WTC11 (cell line): ENCODE data around the gene VKORC1. TPM values are rescaled to one million over a fixed set of nuclear protein-coding genes. Genes with fewer than 3 reads are reported as not detected.

Source experiments
- ATF1 ChIP-seq: sonication (generic); formaldehyde crosslinking; IDR thresholded peaks from 2 replicates; pipeline ENCODE4 v1.8.1; 2023; ENCODE audit warnings: mild to moderate bottlenecking, moderate library complexity, missing genetic modification reagents
- ETV6 ChIP-seq: sonication (generic); formaldehyde crosslinking; IDR thresholded peaks from 2 replicates; pipeline ENCODE4 v1.8.1; 2022; ENCODE audit warnings: mild to moderate bottlenecking, missing genetic modification reagents
- HMGA2 ChIP-seq: fragments of 250-450 bp; sonication (Bioruptor Pico); IDR thresholded peaks from 2 replicates; pipeline ENCODE4 v1.4.0; 2021; ENCODE audit warnings: mild to moderate bottlenecking, moderate library complexity
- MXD4 ChIP-seq: fragments of 250-450 bp; sonication (Bioruptor Pico); IDR thresholded peaks from 2 replicates; pipeline ENCODE4 v1.8.0; 2021; ENCODE audit warnings: mild to moderate bottlenecking, moderate library complexity, borderline replicate concordance
- NFATC4 ChIP-seq: fragments of 250-450 bp; sonication (Bioruptor Pico); IDR thresholded peaks from 2 replicates; pipeline ENCODE4 v1.9.0; 2021; ENCODE audit warnings: mild to moderate bottlenecking
- SMAD3 ChIP-seq: sonication (generic); formaldehyde crosslinking; IDR thresholded peaks from 2 replicates; pipeline ENCODE4 v1.8.0; 2022; ENCODE audit warnings: missing genetic modification reagents, mild to moderate bottlenecking, borderline replicate concordance
- TEAD1 ChIP-seq: sonication (generic); formaldehyde crosslinking; IDR thresholded peaks from 2 replicates; pipeline ENCODE4 v1.8.0; 2022; ENCODE audit warnings: mild to moderate bottlenecking, missing genetic modification reagents
- ZNF121 ChIP-seq: sonication (generic); formaldehyde crosslinking; IDR thresholded peaks from 2 replicates; pipeline ENCODE4 v1.8.0; 2023; ENCODE audit warnings: missing genetic modification reagents
- ZNF138 ChIP-seq: sonication (generic); formaldehyde crosslinking; conservative IDR thresholded peaks from 2 replicates; pipeline ENCODE4 v1.8.1; 2022; ENCODE audit warnings: mild to moderate bottlenecking, moderate library complexity, missing genetic modification reagents
- ZNF219 ChIP-seq: sonication (generic); formaldehyde crosslinking; IDR thresholded peaks from 2 replicates; pipeline ENCODE4 v1.8.0; 2023; ENCODE audit warnings: missing genetic modification reagents, mild to moderate bottlenecking, borderline replicate concordance
- ZNF263 ChIP-seq: sonication (generic); formaldehyde crosslinking; IDR thresholded peaks from 2 replicates; pipeline ENCODE4 v1.8.1; 2022; ENCODE audit warnings: low read depth, mild to moderate bottlenecking, moderate library complexity, missing genetic modification reagents
- ZNF671 ChIP-seq: fragments of 250-450 bp; sonication (Bioruptor Pico); IDR thresholded peaks from 2 replicates; pipeline ENCODE4 v1.8.0; 2021; ENCODE audit warnings: mild to moderate bottlenecking
- total RNA-seq: library from RNA; stranded (reverse); gene quantifications from 3 replicates; pipeline ENCODE4 v1.2.3, GENCODE V29; 2021
- TF ChIP-seq, protein P1 (sequence below): sonication (generic); formaldehyde crosslinking; conservative IDR thresholded peaks from 2 replicates; pipeline ENCODE4 v1.8.1; 2023; ENCODE audit warnings: mild to moderate bottlenecking, low read depth, missing genetic modification reagents, moderate library complexity
- TF ChIP-seq, protein P2 (sequence below): sonication (generic); formaldehyde crosslinking; IDR thresholded peaks from 2 replicates; pipeline ENCODE4 v1.8.0; 2022; ENCODE audit warnings: missing genetic modification reagents
- TF ChIP-seq, protein P3 (sequence below): sonication (generic); formaldehyde crosslinking; conservative IDR thresholded peaks from 2 replicates; pipeline ENCODE4 v1.8.1; 2022; ENCODE audit warnings: mild to moderate bottlenecking, missing genetic modification reagents
- TF ChIP-seq, protein P4 (sequence below): fragments of 250-450 bp; sonication (Bioruptor Pico); conservative IDR thresholded peaks from 2 replicates; pipeline ENCODE4 v1.9.0; 2021; ENCODE audit warnings: mild to moderate bottlenecking
- TF ChIP-seq, protein P5 (sequence below): fragments of 250-450 bp; sonication (Bioruptor Pico); IDR thresholded peaks from 2 replicates; pipeline ENCODE4 v2.1.2; 2022; ENCODE audit warnings: mild to moderate bottlenecking, moderate library complexity
- TF ChIP-seq, protein P6 (sequence below): fragments of 250-450 bp; sonication (Bioruptor Pico); IDR thresholded peaks from 2 replicates; pipeline ENCODE4 v1.9.0; 2021; ENCODE audit warnings: mild to moderate bottlenecking, borderline replicate concordance

VKORC1 gene
- total RNA-seq, 1 experiment from 2014 or later: 85.7 TPM

DNA sequence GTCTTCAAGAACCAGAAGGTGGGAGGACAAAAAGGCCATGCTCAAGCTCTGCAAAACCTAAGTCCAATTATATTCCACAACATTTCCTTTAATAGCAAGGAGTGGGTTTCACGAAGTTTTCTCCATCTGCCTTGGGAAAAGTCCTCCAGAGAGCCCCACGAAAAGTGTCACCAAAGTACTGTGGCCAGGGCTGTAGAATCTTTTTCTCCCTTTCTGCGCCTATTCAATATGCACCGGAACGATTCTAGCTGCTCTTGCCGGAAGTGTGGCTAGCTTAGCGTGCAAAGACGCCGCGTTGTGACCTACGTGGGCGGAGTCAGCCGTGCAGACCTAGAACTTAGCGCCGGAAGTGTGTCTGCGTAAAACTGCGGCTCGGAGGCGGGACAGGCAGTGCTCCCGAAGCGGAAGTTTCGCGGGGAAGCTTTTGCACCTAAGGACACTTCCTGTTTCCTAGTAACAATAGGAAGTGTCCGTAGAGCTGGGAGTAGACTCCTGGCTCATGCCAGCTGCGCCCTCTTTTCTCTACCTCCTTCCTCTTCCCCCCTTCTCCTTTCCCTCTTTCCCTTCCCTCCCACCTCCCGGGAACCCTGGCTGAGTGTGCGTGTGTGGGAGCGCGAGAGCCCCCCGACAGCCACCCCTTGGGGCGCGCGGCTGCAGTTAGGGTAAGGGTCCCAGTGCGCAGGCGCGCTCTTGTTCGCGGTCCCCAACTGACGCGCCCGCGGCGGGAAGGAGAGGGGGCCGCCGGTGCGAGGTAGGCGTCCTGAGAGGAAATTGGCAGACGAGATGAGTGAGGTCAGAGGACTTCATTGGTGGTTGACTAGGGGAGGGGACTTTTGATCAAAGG, 20.4 kb downstream of the VKORC1 start, which contains the start of the genes ZNF646 and ZNF668 (continued):
- no peak for TF ChIP-seq ZNF219 (CRISPR knock-in tag)
- no peak for TF ChIP-seq HMGA2 (CRISPR knock-in tag)
- TF ChIP-seq SMAD3: peak; percentile 64; the same call in 1 of the 2 replicates
- TF ChIP-seq, protein P1, sequence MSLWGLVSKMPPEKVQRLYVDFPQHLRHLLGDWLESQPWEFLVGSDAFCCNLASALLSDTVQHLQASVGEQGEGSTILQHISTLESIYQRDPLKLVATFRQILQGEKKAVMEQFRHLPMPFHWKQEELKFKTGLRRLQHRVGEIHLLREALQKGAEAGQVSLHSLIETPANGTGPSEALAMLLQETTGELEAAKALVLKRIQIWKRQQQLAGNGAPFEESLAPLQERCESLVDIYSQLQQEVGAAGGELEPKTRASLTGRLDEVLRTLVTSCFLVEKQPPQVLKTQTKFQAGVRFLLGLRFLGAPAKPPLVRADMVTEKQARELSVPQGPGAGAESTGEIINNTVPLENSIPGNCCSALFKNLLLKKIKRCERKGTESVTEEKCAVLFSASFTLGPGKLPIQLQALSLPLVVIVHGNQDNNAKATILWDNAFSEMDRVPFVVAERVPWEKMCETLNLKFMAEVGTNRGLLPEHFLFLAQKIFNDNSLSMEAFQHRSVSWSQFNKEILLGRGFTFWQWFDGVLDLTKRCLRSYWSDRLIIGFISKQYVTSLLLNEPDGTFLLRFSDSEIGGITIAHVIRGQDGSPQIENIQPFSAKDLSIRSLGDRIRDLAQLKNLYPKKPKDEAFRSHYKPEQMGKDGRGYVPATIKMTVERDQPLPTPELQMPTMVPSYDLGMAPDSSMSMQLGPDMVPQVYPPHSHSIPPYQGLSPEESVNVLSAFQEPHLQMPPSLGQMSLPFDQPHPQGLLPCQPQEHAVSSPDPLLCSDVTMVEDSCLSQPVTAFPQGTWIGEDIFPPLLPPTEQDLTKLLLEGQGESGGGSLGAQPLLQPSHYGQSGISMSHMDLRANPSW (CRISPR knock-in tag): no peak
- no peak for TF ChIP-seq MXD4 (CRISPR knock-in tag)
- TF ChIP-seq, protein P2, sequence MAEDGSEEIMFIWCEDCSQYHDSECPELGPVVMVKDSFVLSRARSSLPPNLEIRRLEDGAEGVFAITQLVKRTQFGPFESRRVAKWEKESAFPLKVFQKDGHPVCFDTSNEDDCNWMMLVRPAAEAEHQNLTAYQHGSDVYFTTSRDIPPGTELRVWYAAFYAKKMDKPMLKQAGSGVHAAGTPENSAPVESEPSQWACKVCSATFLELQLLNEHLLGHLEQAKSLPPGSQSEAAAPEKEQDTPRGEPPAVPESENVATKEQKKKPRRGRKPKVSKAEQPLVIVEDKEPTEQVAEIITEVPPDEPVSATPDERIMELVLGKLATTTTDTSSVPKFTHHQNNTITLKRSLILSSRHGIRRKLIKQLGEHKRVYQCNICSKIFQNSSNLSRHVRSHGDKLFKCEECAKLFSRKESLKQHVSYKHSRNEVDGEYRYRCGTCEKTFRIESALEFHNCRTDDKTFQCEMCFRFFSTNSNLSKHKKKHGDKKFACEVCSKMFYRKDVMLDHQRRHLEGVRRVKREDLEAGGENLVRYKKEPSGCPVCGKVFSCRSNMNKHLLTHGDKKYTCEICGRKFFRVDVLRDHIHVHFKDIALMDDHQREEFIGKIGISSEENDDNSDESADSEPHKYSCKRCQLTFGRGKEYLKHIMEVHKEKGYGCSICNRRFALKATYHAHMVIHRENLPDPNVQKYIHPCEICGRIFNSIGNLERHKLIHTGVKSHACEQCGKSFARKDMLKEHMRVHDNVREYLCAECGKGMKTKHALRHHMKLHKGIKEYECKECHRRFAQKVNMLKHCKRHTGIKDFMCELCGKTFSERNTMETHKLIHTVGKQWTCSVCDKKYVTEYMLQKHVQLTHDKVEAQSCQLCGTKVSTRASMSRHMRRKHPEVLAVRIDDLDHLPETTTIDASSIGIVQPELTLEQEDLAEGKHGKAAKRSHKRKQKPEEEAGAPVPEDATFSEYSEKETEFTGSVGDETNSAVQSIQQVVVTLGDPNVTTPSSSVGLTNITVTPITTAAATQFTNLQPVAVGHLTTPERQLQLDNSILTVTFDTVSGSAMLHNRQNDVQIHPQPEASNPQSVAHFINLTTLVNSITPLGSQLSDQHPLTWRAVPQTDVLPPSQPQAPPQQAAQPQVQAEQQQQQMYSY (CRISPR knock-in tag): 0 out of 2 replicates have a peak, but pooled peaks have one; percentile 19
- TF ChIP-seq NFATC4 (CRISPR knock-in tag): no peak
- TF ChIP-seq ETV6 (CRISPR knock-in tag): peak; percentile 75
- peak; percentile 98 for TF ChIP-seq ZNF263 (CRISPR knock-in tag)
- no peak for TF ChIP-seq ZNF121 (CRISPR knock-in tag)
- TF ChIP-seq, protein P3, sequence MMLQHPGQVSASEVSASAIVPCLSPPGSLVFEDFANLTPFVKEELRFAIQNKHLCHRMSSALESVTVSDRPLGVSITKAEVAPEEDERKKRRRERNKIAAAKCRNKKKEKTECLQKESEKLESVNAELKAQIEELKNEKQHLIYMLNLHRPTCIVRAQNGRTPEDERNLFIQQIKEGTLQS (CRISPR knock-in tag): no peak
- TF ChIP-seq TEAD1: 0 out of 2 replicates have a peak, but pooled peaks have one; percentile 59
- TF ChIP-seq ATF1: no peak
- no peak for TF ChIP-seq ZNF671
- TF ChIP-seq, protein P4, sequence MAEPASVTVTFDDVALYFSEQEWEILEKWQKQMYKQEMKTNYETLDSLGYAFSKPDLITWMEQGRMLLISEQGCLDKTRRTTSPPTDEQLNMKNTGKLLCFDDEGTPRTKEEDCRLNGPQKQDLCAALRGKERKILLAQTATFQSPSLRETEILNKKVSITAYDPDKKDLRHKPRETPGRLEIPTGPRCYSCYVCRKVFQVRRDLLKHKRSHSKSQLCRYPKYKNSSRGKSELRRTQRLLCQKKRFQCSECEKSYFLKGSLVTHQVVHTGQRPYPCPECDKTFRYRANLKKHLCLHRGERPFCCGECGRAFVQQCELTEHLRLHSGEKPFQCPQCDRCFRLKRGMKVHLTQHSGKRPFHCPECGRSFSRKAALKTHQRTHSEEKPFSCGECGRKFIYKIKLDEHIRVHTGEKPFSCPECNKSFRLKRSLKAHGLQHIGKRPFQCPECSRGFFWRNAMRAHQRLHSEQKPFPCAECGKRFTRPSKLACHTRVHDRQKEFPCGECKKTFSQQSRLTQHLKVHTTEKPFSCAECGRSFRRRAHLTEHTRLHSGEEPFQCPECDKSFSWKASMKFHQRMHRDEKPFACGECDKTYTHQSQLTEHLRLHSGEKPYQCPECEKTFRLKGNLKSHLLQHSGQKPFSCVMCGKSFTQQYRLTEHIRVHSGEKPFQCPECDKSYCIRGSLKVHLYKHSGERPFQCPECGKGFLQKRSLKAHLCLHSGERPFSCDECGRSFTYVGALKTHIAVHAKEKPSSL (CRISPR knock-in tag): no peak
- TF ChIP-seq, protein P5, sequence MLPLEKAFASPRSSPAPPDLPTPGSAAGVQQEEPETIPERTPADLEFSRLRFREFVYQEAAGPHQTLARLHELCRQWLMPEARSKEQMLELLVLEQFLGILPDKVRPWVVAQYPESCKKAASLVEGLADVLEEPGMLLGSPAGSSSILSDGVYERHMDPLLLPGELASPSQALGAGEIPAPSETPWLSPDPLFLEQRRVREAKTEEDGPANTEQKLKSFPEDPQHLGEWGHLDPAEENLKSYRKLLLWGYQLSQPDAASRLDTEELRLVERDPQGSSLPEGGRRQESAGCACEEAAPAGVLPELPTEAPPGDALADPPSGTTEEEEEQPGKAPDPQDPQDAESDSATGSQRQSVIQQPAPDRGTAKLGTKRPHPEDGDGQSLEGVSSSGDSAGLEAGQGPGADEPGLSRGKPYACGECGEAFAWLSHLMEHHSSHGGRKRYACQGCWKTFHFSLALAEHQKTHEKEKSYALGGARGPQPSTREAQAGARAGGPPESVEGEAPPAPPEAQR (CRISPR knock-in tag): no peak
- TF ChIP-seq, protein P6, sequence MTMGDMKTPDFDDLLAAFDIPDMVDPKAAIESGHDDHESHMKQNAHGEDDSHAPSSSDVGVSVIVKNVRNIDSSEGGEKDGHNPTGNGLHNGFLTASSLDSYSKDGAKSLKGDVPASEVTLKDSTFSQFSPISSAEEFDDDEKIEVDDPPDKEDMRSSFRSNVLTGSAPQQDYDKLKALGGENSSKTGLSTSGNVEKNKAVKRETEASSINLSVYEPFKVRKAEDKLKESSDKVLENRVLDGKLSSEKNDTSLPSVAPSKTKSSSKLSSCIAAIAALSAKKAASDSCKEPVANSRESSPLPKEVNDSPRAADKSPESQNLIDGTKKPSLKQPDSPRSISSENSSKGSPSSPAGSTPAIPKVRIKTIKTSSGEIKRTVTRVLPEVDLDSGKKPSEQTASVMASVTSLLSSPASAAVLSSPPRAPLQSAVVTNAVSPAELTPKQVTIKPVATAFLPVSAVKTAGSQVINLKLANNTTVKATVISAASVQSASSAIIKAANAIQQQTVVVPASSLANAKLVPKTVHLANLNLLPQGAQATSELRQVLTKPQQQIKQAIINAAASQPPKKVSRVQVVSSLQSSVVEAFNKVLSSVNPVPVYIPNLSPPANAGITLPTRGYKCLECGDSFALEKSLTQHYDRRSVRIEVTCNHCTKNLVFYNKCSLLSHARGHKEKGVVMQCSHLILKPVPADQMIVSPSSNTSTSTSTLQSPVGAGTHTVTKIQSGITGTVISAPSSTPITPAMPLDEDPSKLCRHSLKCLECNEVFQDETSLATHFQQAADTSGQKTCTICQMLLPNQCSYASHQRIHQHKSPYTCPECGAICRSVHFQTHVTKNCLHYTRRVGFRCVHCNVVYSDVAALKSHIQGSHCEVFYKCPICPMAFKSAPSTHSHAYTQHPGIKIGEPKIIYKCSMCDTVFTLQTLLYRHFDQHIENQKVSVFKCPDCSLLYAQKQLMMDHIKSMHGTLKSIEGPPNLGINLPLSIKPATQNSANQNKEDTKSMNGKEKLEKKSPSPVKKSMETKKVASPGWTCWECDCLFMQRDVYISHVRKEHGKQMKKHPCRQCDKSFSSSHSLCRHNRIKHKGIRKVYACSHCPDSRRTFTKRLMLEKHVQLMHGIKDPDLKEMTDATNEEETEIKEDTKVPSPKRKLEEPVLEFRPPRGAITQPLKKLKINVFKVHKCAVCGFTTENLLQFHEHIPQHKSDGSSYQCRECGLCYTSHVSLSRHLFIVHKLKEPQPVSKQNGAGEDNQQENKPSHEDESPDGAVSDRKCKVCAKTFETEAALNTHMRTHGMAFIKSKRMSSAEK (CRISPR knock-in tag): no peak
- no peak for TF ChIP-seq ZNF138 (CRISPR knock-in tag)
